Fibroblast of lung (primary cell): Measurements from ENCODE around the gene SIVA1. TPM values are rescaled to one million over a fixed set of nuclear protein-coding genes. Genes with fewer than 3 reads are reported as not detected.
A peak's percentile ranks its signal among the peaks of the same experiment; 100 is the strongest.

Source experiments
- DNase-seq, 2 donors: peaks; one replicate each; pipeline versions ENCODE4 v3.0.0 to v3.0.0-alpha.2; 2010; ENCODE audit warnings: low read depth in 2 of 2
- H2AFZ ChIP-seq: 2 replicates; pipeline ENCODE4 v1.5.1; 2012; ENCODE audit warnings: low read length, control low read depth, inconsistent platforms
- H3K27ac ChIP-seq: 2 replicates; pipeline ENCODE4 v1.5.1; 2011; ENCODE audit warnings: low read length, control low read depth; ENCODE audit not compliant: insufficient read depth
- H3K27me3 ChIP-seq: 2 replicates; pipeline ENCODE4 v1.5.1; 2011; ENCODE audit warnings: mild to moderate bottlenecking, low read length; ENCODE audit not compliant: control insufficient read depth, insufficient read depth
- H3K36me3 ChIP-seq: 2 replicates; pipeline ENCODE4 v1.5.1; 2011; ENCODE audit warnings: low read length; ENCODE audit not compliant: control insufficient read depth, insufficient read depth
- H3K4me1 ChIP-seq: 2 replicates; pipeline ENCODE4 v1.5.1; 2011; ENCODE audit warnings: low read length; ENCODE audit not compliant: control insufficient read depth, insufficient read depth; ENCODE audit errors: extremely low read depth
- H3K4me2 ChIP-seq: 2 replicates; pipeline ENCODE4 v1.5.1; 2011; ENCODE audit warnings: low read length, control low read depth; ENCODE audit not compliant: insufficient read depth; ENCODE audit errors: extremely low read depth
- H3K4me3 ChIP-seq, 4 experiments: fragments of 200-600 bp in 1 of 4; sonication (generic) in 1 of 4; replicated peaks in 1 of 4; 2 replicates each; pipeline ENCODE4 v1.5.1; 2011 to 2016; ENCODE audit warnings: low read length in 4 of 4, low read depth in 3 of 4, mild to moderate bottlenecking in 3 of 4, control low read depth in 2 of 4, inconsistent platforms in 1 of 4, mixed read lengths in 1 of 4; ENCODE audit not compliant: insufficient read depth in 1 of 4; ENCODE audit errors: control extremely low read depth in 1 of 4
- H3K79me2 ChIP-seq: 2 replicates; pipeline ENCODE4 v1.5.1; 2012; ENCODE audit warnings: mild to moderate bottlenecking, low read length, inconsistent platforms; ENCODE audit not compliant: control insufficient read depth, insufficient read depth
- H3K9ac ChIP-seq: 2 replicates; pipeline ENCODE4 v1.5.1; 2011; ENCODE audit warnings: mild to moderate bottlenecking, low read length, control low read depth; ENCODE audit not compliant: insufficient read depth
- H3K9me3 ChIP-seq: 2 replicates; pipeline ENCODE4 v1.5.1; 2012; ENCODE audit warnings: low read depth, low read length; ENCODE audit not compliant: control insufficient read depth, insufficient read depth
- H4K20me1 ChIP-seq: 2 replicates; pipeline ENCODE4 v1.5.1; 2011; ENCODE audit warnings: low read length; ENCODE audit not compliant: control insufficient read depth, insufficient read depth; ENCODE audit errors: extremely low read depth
- EZH2 ChIP-seq: IDR thresholded peaks from 2 replicates; pipeline ENCODE4 v1.5.1; 2012; ENCODE audit warnings: low read length, control low read depth, mild to moderate bottlenecking; ENCODE audit errors: missing control alignments
- polyA plus RNA-seq, 2 donors: library from polyadenylated mRNA; depleted of rRNA in 1 of 2; stranded (reverse) in 1 of 2; unstranded in 1 of 2; fragments of >200 nt; gene quantifications; 2 replicates each; pipeline ENCODE4 v1.2.1, GENCODE V29; 2011 to 2012; ENCODE audit warnings: missing spikeins in 1 of 2
- total RNA-seq: library from RNA; depleted of rRNA; stranded (reverse); fragments of >200 nt; gene quantifications from 2 replicates; pipeline ENCODE4 v1.2.1, GENCODE V29; 2014
- TF ChIP-seq, protein P1 (sequence below), 2 donors: IDR thresholded peaks in 1 of 2; conservative IDR thresholded peaks in 1 of 2; 1 replicate in 1 of 2; 2 replicates in 1 of 2; pipeline ENCODE4 v1.5.1; 2011 to 2012; ENCODE audit warnings: low read length in 2 of 2, control low read depth in 1 of 2, inconsistent platforms in 1 of 2, low read depth in 1 of 2, mild to moderate bottlenecking in 1 of 2

Gene SIVA1
- total and polyA plus RNA-seq, 2 donors (not counting 1 experiment from before 2014, with no cell fraction given) = 26.1 to 65.1 TPM

DNA sequence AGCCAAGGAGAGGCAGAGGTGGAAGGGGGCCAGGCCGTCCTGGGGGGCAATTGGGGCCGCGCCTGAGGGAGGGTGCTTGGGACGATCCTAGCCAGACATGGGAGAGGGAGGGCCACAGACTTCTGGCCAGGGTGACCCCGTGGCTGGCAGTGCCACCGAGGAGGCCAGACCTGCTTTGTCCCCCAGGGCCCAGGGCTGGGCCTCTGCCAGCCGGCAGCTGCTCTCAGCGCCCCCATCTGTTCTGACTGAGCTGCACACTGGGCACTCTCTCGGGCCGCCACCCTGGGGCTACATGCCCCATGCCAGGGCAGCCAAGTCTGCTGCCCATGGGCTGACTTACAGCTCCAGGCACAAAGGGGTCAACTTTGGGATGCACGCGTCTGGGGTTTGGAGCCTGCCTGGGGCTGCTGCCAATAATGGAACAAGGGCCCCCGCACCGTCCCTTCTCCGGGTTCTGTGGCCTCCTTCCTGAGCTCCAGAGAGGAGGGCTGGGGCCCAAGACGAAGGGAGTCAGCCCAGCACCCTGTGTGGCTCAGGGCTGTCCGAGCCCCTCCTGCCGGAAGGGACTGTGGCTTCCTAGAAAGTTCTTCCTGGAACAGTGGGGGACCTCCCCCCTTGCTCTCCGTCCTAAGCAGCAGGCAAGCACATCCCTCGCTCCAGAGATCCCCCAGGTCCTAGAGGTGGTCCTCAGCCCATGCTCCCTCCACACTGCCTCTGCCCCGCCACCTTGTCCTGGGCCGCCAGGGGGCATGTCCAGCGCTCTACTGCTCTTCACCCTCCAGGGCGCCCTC lies 27.8 kb upstream of the SIVA1 start:
- H3K9ac ChIP-seq = no peak overlapping the region
- peaks cover 7% of the 10 kb centered on the region for H3K36me3 ChIP-seq
- H3K27me3 ChIP-seq = peaks cover 9% of the 10 kb centered on the region
- H3K4me3 ChIP-seq = peak overlapping the region in 2 of 4 experiments; percentile 36 to 54
- H3K4me2 ChIP-seq = peak overlapping the region; percentile 64
- no peak overlapping the region for H2AFZ ChIP-seq
- H3K79me2 ChIP-seq = no peaks in the 10 kb centered on the region
- H4K20me1 ChIP-seq = no peaks in the 10 kb centered on the region
- TF ChIP-seq, protein P1, sequence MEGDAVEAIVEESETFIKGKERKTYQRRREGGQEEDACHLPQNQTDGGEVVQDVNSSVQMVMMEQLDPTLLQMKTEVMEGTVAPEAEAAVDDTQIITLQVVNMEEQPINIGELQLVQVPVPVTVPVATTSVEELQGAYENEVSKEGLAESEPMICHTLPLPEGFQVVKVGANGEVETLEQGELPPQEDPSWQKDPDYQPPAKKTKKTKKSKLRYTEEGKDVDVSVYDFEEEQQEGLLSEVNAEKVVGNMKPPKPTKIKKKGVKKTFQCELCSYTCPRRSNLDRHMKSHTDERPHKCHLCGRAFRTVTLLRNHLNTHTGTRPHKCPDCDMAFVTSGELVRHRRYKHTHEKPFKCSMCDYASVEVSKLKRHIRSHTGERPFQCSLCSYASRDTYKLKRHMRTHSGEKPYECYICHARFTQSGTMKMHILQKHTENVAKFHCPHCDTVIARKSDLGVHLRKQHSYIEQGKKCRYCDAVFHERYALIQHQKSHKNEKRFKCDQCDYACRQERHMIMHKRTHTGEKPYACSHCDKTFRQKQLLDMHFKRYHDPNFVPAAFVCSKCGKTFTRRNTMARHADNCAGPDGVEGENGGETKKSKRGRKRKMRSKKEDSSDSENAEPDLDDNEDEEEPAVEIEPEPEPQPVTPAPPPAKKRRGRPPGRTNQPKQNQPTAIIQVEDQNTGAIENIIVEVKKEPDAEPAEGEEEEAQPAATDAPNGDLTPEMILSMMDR (conservative IDR thresholded peaks at IDR 0.05 in 1 of 2, IDR thresholded peaks at IDR 0.05 in 1 of 2; ENCODE audit: low read depth in 1 of 2, low read length in 2 of 2) = peak; percentile 31 to 47
- no peak for TF ChIP-seq EZH2
- peaks cover 11% of the 10 kb centered on the region for H3K4me1 ChIP-seq
- peak in 1 of 2 donors; percentile 63 for DNase-seq
- no peaks in the 10 kb centered on the region for H3K9me3 ChIP-seq
- H3K27ac ChIP-seq = no peak overlapping the region

DNA sequence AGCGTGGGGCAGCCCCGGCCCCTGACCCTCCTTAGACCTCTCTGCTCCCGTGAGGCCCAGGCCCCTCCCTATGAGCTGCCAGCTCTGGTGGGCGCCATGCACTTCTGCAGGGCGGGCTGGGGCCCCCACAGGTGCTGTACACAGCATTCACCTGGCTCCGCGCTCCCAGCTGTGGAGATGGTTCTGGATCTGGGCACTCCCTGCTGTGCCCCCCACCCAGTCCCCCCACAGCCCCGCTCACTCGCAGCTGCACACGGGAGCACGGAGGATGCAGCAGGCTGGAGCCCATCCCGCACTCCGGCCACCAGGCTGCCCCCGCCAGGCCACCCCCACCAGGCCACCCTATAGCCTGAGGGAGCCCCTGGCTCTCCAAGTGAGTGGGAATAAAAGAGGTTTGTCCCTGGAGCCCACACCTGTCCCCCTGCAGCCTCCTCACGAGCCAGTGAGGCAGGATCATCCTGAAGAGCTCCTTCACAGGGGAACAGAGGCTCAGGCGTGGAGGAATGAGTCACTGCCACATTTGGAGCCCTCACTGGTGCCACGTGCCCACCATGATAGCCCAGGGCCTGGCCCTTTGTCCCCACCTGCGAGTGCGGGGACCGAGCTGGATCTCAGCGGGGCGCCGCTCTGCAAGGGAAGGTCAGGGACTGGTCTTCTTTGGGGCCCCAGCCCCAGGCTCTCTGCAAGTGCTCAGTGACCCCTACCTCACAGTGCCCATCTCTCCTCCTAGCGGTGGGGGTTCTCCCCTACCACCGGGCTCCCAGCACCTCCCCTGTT lies 27.0 kb upstream of the SIVA1 start:
- H3K9ac ChIP-seq = no peak overlapping the region
- H3K36me3 ChIP-seq = peaks cover 7% of the 10 kb centered on the region
- H3K27me3 ChIP-seq = peaks cover 9% of the 10 kb centered on the region

More for the DNA sequence above, 27.0 kb upstream of the SIVA1 start:
- H3K4me3 ChIP-seq = no peak overlapping the region
- no peaks in the 10 kb centered on the region for H3K9me3 ChIP-seq
- TF ChIP-seq, protein P1 (conservative IDR thresholded peaks at IDR 0.05 in 1 of 2, IDR thresholded peaks at IDR 0.05 in 1 of 2; ENCODE audit: low read depth in 1 of 2, low read length in 2 of 2) = no peak
- no peak for TF ChIP-seq EZH2
- no peak for DNase-seq
- H2AFZ ChIP-seq = no peak overlapping the region
- H4K20me1 ChIP-seq = no peaks in the 10 kb centered on the region
- peaks cover 11% of the 10 kb centered on the region for H3K4me1 ChIP-seq
- no peaks in the 10 kb centered on the region for H3K79me2 ChIP-seq
- no peak overlapping the region for H3K4me2 ChIP-seq
- no peak overlapping the region for H3K27ac ChIP-seq
